ENCODE results near the gene SLC9A5.

The SLC9A5 gene

GRCh38 chr16:67238806-67239470 lies 9.8 kb upstream of the SLC9A5 start:
- DNase-seq = no peak

GRCh38 chr16:67240506-67240905 lies 8.3 kb upstream of the SLC9A5 start:
- no peak for DNase-seq

- no peak for DNase-seq
These were observed 7.5 kb upstream of the SLC9A5 start for GRCh38 chr16:67241008-67241900.

GRCh38 chr16:67242138-67242730 lies 6.5 kb upstream of the SLC9A5 start:
- no peak for DNase-seq

GRCh38 chr16:67243481-67243880 lies 5.3 kb upstream of the SLC9A5 start:
- no peak for DNase-seq

GRCh38 chr16:67244387-67245185 lies 4.2 kb upstream of the SLC9A5 start:
- DNase-seq = no peak

GRCh38 chr16:67245186-67245585 lies 3.6 kb upstream of the SLC9A5 start:
- no peak for DNase-seq

- no peak for DNase-seq
These were observed 3.1 kb upstream of the SLC9A5 start for GRCh38 chr16:67245674-67246080.

GRCh38 chr16:67246081-67246755 lies 2.6 kb upstream of the SLC9A5 start:
- peak; percentile 36 for DNase-seq

GRCh38 chr16:67246756-67247191 lies 2.0 kb upstream of the SLC9A5 start:
- peak; percentile 55 for DNase-seq

GRCh38 chr16:67247192-67248072 lies 1.3 kb upstream of the SLC9A5 start, which contains the start of gene FHOD1:
TSS of gene FHOD1 (minus strand) at chr16:67247481. CDS start at chr16:67247410, 71 bp downstream.
- DNase-seq = peak; percentile 64

- no peak for DNase-seq
These were observed 742 bp upstream of the SLC9A5 start for GRCh38 chr16:67248073-67248400.

GRCh38 chr16:67249178-67250044 lies 632 bp downstream of the SLC9A5 start:
- DNase-seq = no peak

GRCh38 chr16:67250045-67250327 lies 1.2 kb downstream of the SLC9A5 start:
- DNase-seq = no peak

- DNase-seq = no peak
These were observed 4.1 kb downstream of the SLC9A5 start for GRCh38 chr16:67252609-67253497.

- DNase-seq = no peak
These were observed 6.2 kb downstream of the SLC9A5 start for GRCh38 chr16:67254801-67255552.

GRCh38 chr16:67255553-67256221 lies 6.9 kb downstream of the SLC9A5 start:
- DNase-seq = no peak

- DNase-seq = no peak
These were observed 8.0 kb downstream of the SLC9A5 start for GRCh38 chr16:67256701-67257230.

Measured in NCI-H774 (cell line).